HG02623 (cell line): Measurements from ENCODE around the gene SPATA2L.

ENCODE experiments used
- ATAC-seq: cut with Tn5 transposase; IDR thresholded peaks from one replicate; pipeline ENCODE4 v1.9.1; 2021; ENCODE audit warnings: moderate library complexity; ENCODE audit not compliant: unreplicated experiment

Gene SPATA2L

DNA sequence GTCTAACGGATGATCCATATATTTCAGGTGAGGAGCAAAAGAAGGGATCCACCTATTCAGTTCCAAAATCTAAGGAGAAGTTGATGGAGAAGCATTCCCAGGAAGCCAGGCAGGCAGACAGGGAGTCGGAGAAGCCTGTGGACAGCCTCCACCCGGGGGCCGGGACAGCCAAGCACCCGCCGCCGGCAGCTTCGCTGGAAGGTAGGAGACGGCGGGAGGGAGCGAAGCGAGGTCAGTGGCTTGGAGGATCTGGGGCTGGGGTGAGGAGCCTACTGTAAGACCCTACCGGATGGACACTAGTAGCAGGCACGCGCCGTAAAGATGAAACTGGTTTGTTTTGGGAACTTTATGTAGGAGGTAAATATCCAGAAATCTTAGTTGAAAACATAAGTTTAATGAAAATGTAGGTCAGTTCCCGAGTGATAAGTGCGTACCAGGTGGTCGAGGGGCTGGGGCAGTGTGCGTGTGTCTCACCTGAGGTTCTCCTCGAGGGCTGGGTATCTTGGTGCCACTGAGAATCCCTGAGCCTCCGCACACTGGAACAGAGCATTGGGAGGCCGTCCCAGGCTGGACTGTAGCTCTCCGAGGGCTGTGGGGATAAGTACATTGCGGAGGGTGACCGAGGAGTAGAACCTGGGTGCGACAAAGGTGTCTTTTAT is 43.2 kb downstream of the SPATA2L start:
- ATAC-seq, result no peak

DNA sequence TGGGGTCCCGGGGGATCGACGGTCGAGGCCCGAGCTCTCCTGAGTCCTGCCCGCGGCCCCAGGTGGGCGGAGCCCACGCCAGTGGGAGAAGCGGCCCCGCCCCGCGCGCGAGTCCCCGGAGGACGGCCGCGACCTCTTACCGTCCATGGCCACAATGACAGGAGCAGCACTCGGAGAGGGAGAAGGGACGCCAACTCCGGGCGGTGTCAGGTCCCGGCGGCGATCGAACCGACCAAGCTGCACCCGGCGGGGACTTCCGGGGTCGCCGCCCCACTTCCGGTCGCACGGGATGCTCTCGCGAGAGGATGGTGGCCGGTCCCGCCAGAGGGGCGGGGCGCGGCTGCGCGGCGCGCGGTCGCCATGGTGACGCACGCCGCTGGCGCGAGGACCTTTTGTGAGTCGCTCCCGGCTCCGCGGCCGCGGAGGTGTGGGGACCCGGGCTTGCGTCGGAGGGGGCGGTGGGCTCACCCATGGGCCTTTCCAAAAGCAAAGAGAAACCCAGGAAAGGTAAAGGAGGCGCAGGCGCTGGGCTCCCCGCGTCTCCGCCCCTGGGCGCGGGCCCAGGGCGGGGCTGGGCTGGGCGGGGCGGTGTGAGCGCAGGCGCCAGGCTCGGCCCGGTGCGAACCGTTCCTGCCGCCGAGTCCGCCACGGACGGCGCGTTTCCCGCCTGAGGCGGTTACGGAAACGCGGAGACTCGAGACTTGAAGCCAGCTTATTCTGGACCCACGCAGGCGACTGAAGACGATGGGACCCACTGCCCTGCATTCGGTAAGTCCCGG is 43.9 kb downstream of the SPATA2L start, which contains the start of the genes CHMP1A and SPATA33:
Gene CHMP1A, minus strand, starts transcription at position 267 of the 779 bp plus-strand sequence. Its CDS starts 120 bp downstream, at position 147.
Gene SPATA33, plus strand, starts transcription at position 395 of the 779 bp plus-strand sequence. Its CDS starts 76 bp downstream, at position 471.
- peak; percentile 88 for ATAC-seq

DNA sequence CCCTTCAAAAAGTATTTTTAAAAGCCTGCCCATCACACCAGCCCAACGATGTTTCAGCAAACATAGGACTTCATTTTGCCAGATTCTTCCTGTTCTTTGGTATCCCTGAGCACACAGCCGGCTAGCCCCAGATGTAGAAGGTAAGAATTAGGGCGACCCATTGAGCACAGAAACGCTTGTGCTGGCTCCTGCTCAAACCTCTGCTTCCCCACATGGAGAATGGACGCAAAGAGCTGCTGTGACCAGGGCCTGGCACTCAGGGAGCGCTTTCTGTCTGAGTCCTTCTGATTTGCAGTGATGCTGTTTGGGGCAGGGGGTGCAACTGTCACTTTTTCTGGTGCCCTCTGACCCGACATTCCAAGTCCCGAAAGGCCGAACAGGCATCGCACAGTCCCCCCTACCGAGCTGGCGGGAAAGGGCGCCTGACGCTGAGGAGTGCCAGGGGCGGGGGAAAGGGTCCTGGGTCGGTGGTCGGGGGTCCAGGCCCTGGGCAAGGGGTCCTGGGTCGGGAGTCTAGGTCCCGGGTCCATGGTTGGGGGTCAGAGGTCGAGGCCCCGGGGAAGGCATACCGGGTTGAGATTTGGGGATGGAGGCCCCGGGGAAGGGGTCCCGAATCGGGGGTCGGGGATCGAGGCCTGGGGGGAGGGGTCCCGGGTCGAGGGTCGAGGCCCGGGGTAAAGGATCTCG is 44.9 kb downstream of the SPATA2L start:
- no peak for ATAC-seq

- ATAC-seq, result no peak
These were observed 46.4 kb downstream of the SPATA2L start for GRCh38 chr16:89655062-89655643.

- ATAC-seq, result no peak
These were observed 47.7 kb downstream of the SPATA2L start for GRCh38 chr16:89653656-89654295.

GRCh38 chr16:89651584-89651983 is 49.9 kb downstream of the SPATA2L start:
- ATAC-seq, result no peak

GRCh38 chr16:89646906-89647305 is 54.6 kb downstream of the SPATA2L start:
- ATAC-seq, result no peak
